GM12873 (cell line): ENCODE measurements around the gene PCSK4.

ENCODE experiments used
- TF ChIP-seq, protein P1 (sequence below): IDR thresholded peaks from 2 replicates; pipeline ENCODE4 v1.5.1; 2012; ENCODE audit warnings: low read depth, mild to moderate bottlenecking, moderate library complexity, low read length, control low read depth; ENCODE audit not compliant: insufficient read depth; ENCODE audit errors: missing control alignments

Gene PCSK4

DNA sequence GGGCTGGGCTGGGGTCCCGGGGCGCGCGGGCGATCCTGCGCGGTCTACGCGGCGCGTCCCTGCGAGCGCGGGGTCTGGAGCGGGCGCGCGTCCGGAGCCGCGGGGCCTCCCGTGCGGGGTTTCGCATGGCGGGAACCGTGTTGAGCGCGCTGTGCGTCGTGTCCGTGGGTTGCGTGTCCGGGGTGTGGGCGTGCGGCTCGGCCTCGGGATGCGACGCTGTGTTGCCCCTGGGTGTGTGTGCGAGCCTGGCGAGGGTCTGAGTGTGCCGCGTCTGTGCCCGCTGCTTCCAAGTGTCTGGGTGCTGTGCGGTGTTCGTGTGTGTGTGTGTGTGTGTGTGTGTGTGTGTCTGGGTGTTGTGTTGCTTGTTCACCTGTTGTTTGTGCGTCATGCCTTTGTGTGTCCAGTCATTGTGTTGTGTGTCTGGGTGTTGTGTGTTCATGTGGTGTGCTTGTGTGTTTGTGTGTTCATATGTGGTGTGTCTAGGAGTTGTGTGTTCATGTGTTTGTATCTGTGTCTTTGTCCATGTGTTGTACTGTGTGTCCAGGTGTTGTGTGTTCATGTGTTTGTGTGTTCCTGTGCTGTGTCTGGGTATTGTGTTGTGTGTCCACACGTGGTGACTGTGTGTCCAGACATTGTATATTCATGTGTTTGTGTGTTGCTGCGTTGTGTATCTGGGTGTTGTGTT, 34.3 kb upstream of the PCSK4 start:
- TF ChIP-seq, protein P1, sequence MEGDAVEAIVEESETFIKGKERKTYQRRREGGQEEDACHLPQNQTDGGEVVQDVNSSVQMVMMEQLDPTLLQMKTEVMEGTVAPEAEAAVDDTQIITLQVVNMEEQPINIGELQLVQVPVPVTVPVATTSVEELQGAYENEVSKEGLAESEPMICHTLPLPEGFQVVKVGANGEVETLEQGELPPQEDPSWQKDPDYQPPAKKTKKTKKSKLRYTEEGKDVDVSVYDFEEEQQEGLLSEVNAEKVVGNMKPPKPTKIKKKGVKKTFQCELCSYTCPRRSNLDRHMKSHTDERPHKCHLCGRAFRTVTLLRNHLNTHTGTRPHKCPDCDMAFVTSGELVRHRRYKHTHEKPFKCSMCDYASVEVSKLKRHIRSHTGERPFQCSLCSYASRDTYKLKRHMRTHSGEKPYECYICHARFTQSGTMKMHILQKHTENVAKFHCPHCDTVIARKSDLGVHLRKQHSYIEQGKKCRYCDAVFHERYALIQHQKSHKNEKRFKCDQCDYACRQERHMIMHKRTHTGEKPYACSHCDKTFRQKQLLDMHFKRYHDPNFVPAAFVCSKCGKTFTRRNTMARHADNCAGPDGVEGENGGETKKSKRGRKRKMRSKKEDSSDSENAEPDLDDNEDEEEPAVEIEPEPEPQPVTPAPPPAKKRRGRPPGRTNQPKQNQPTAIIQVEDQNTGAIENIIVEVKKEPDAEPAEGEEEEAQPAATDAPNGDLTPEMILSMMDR = no peak

GRCh38 chr19:1523412-1524286, 33.5 kb upstream of the PCSK4 start, which contains the start of gene PLK5:
Gene PLK5, plus strand, starts transcription at chr19:1524077. Its CDS starts 2,920 bp downstream, at chr19:1526997.
- TF ChIP-seq, protein P1 = no peak

- TF ChIP-seq, protein P1 = no peak
Observed at GRCh38 chr19:1522838-1523237, 32.7 kb upstream of the PCSK4 start.

DNA sequence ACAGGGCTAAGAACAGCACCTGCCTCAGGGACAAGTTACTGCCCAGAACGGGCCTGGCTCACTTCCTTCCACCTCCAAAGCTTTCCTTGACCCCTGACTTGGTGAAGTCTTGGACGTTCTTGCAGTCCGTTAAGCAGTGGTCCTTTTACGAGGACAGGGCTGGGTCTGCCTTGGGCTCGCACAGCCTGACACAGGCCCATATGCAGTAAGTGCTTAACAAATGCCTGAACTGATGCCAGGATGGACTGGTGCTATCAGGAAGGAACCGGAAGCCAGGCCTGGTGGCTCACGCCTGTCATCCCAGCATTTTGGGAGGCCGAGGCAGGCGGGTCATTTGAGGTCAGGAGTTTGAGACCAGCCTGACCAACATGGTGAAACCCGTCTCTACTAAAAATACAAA, 31.9 kb upstream of the PCSK4 start:
- TF ChIP-seq, protein P1 = no peak

DNA sequence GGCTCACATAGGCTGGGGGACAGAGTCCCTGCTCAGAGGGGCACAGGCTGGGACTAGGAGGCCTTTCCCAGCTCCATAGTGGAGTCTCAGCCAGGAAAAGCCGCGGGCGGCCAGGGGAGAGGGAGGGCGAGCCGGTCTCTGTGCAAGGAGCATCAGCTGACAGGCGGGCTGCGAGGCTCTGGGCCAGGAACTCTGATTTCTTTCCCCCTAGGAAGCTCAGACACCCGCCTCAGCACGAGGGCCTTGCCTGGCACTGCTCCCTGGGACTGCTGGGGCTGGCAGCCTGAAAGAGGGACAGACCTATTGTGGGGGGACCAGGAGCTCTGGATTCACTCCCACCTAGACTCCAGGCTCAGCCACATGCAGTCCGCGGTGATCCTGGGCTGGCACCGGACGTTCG, 31.5 kb upstream of the PCSK4 start:
- TF ChIP-seq, protein P1 = no peak

- TF ChIP-seq, protein P1 = no peak
Observed at GRCh38 chr19:1520203-1520780, 30.1 kb upstream of the PCSK4 start.

- TF ChIP-seq, protein P1 = no peak
Observed at GRCh38 chr19:1518471-1518870, 28.3 kb upstream of the PCSK4 start.
